Medulla oblongata (tissue), 1 donor: Measurements from ENCODE around the gene FPR1.
A peak's percentile ranks its signal among the peaks of the same experiment; 100 is the strongest.
"Not testable (repeated sequence)": the region's sequence is repeated elsewhere in the genome, so short reads cannot be mapped to it uniquely, and the experiment has no call there.

Source experiments
- DNase-seq: peaks from one replicate; pipeline ENCODE4 v3.0.0-alpha.2; 2015; ENCODE audit errors: extremely low spot score

The FPR1 gene

DNA sequence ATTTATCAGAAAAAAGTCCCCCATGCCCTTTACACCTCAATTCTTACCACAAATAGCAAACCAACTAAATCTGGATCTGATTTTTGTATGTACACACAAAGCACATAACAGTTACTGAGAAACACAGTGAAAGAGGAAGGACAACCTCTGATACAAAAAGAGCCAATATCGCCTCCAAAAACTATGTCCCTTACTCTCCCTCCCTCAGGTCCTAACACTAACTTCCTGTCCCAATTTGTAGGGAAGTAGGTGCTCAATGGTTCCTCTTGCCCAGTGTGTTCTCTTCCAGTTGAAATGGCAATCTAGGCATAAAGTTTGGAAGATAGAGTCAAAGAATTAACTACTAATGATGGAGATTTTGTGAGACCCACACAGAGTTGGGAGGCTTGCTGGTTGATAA lies 27.5 kb upstream of the FPR1 start:
- no peak for DNase-seq

DNA sequence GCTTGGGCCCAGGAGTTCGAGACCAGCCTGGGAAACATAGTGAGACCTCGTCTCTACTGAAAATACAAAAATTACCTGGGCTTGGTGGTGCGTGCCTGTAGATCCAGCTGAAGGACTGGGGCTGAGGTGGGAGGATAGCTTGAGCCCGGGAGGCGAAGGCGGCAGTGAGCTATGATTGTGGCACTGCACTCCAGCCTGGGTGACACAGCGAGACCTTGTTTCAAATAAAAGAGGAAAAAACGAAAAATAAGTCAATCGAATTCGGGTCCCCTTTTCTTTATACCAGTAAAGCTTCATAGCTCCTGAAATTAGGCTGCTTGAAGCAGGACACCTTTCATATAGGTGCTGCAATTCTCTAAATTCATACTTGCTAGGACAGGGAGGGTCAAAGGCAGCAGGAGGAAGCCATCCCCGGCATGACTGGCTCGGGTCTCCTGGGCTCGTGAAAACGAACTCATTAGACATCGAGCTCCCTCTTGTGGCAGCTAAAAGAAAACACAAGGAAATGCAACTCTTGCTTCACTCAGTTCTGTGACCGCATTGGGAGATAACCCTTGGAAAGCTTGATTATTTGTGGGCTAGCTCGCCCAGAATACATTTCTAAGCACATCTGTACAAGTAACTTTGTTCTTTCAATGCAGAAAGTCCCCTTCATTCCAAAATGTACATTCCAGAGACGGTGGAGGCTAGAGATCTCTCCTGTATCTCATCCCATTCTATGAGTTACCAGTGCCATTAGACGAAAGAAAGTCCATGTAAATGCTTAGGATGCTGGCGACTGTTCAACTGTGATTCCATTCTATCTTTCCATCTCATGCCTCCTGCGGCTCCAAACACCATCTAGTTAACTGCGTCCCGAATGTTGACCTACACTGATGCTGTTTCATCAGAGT lies 26.1 kb upstream of the FPR1 start:
- DNase-seq = peak; percentile 96

DNA sequence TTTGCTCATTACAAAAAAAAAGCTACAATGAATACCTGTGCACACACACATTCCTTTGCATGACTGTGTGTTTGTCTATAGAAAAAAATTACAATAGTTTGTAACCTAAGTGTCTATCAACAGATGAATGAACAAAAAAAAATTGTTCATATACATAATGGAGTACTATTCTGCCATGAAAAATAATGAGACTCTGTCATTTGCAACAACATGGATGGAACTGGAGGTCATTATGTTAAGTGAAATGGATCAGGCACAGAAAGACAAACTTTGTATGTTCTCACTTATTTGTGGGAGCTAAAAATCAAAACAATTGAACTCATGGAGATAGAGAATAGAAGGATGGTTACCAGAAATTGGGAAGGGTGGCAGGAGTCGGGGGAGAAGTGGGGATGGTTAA lies 24.9 kb upstream of the FPR1 start:
- DNase-seq = not testable (repeated sequence)

DNA sequence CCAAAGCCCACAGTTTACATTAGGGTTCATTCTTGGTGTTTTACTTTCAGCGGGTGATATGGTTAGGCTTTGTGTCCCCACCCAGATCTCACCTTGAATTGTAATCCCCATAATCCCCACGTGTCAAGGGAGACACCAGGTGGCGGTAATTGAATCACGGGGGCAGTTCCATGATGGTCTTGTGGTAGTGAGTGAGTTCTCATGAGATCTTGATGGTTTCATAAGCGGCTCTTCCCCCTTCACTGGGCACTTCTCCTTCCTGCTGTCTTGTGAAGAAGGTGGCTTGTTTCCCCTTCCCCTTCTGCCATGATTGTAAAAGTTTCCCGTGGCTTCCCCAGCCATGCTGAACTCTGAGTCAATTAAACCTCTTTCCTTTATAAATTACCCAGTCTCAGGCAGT lies 21.3 kb upstream of the FPR1 start:
- DNase-seq = no peak

- peak; percentile 18 for DNase-seq
These were observed 19.9 kb upstream of the FPR1 start for GRCh38 chr19:51771376-51772130.

DNA sequence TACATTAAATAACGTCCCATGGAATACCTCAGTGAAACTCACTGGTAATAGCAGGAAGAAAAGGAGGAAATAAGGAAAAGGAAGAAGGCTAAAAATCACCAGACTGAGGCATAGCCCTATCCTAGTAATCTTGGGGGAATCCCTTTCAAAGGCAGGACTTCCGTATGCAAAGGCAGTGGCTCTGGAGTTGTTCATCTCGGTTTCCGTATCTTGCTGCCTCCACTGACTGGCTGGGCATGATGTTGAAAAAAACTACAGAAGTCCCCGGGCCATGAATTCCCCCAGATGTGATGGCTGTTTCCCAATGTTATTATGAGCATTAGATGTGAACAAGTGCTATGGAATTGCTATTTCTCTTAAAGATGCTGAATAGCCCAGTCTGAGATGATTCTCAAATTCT lies 14.8 kb upstream of the FPR1 start:
- DNase-seq = no peak

- DNase-seq = no peak
These were observed 13.4 kb upstream of the FPR1 start for GRCh38 chr19:51765086-51765485.

- no peak for DNase-seq
These were observed 10.0 kb upstream of the FPR1 start for GRCh38 chr19:51761696-51762095.

GRCh38 chr19:51760697-51761356 lies 9.1 kb upstream of the FPR1 start, which contains the start of gene FPR2:
FPR2 (plus strand) TSS chr19:51761180; CDS start chr19:51768659, 7,479 bp downstream.
- no peak for DNase-seq

DNA sequence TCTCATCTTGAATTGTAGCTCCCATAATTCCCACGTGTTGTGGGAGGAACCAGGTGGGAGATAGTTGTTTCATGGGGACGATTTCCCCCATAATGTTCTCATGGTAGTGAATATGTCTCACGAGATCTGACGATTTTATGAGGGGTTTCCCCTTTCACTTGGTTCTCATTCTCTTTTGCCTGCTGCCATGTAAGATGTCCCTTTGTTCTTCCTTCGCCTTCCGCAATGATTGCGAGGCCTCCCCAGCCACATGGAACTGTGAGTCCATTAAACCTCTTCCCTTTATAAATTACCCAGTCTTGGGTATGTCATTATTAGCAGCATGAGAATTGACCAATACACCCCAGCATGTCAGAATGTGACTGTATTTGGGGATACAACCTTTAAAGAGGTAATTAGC lies 3.9 kb upstream of the FPR1 start:
- no peak for DNase-seq

GRCh38 chr19:51754770-51755169 lies 3.1 kb upstream of the FPR1 start:
- DNase-seq = no peak

DNA sequence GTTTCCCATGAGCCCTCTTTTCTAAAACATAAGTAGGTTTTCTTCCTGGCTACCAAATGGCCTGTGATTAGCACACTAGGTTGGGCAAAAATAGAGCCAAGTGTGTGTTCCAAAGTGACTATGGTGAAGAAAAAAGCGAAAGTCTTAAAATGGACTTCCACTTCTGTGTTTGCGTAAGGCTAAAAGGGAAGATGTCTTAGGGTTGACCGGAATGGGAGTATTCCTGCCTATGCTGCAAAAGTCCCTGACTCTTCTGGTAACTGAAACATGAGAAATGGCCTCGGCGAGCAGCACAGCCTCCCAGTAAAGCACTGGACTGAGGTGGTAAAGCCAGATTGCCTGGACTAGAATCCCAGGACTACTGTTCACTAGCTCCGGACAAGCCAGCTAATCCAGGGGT lies 2.4 kb upstream of the FPR1 start:
- DNase-seq = peak; percentile 78

DNA sequence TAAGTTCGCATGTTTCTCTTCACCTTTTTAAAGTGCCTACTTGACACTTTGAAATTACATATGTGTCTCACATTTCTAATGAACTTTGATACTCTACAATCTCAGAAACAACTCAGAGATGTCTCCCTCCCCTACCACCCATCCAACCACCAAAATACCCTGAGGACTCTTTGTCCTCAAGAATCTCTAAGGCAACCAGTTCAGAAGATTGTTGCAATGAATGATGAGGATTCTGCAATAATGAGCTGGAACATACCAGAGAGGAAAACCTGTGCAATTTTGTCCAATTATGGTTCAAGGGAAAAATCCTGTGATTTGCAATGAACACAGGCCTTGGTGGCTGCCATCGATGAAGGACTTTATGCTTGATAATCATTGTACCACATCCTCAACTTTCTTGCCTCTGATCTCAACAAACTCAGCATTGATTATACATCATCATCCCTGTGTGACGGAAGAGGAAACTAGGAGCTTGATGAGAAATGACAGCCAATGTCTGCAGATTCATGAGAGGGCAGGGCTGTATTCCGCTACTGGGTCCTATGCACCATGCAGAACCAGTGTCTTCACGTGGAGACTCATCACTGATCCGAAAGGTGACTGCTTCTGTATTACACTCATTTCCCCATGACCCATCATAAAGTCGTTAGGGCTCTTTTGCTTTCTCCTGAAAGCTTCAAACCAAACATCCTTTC lies 1.1 kb downstream of the FPR1 start:
- no peak for DNase-seq

DNA sequence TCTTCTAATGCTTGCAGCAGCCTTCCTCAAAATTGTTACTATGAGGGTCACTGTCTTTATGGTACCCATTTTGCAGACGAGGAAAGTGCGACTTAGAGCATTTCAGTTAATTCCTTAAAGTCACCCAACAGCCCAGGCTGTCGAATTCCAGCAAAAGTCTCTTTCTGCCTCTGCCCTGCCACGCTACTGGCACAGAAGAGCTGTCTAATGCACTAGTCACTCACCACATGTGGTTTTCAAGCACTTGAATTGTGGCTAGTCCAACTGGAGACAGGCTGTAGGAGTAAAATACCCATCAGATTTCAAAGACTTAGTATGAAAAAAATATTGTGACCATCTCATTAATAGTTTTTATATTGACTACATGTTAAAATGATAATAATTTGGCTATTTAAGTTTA lies 1.7 kb downstream of the FPR1 start:
- DNase-seq = no peak

GRCh38 chr19:51746731-51747130 lies 4.9 kb downstream of the FPR1 start:
- DNase-seq = no peak

GRCh38 chr19:51743405-51743804 lies 8.3 kb downstream of the FPR1 start:
- no peak for DNase-seq

DNA sequence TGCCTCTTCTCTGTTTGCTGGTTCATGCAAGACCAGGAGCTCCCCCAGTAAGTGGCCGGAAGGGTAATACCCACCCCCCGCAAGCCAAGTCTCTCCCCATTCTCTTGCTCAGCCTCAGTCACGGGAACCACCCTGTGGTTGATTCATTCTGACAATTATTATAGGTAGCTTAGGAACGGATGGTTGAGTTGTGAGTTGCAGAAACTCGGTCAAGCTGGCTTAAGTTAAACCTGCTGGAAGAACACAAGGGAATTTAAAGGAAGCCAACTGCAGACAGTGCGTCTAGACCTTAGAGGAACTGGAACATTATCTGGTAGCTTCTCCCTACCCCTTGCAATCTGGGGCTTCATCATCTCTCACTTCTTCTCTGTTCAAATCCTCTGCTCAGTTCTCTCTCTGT lies 8.9 kb downstream of the FPR1 start:
- DNase-seq = peak; percentile 21

DNA sequence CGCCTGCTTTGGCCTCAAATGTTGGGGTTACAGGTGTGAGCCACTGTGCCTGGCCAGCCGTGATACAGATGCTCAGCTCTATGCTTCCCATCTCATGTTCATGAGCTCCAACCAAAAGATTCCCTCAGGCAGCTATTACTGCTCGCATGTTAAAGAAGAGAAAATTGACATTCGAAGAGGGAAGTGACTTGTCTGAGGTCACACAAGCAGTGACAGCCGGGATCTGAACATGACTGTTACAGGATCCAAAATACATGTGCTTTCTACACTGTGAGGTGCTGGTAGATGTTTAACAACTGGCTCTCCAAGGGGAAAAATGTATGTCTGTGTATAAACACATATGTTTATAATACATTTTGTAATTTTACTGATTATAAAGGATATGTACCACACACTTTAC lies 11.3 kb downstream of the FPR1 start:
- no peak for DNase-seq

GRCh38 chr19:51739466-51740213 lies 12.0 kb downstream of the FPR1 start:
- DNase-seq = no peak

GRCh38 chr19:51738523-51738922 lies 13.2 kb downstream of the FPR1 start:
- DNase-seq = not testable (repeated sequence)

DNA sequence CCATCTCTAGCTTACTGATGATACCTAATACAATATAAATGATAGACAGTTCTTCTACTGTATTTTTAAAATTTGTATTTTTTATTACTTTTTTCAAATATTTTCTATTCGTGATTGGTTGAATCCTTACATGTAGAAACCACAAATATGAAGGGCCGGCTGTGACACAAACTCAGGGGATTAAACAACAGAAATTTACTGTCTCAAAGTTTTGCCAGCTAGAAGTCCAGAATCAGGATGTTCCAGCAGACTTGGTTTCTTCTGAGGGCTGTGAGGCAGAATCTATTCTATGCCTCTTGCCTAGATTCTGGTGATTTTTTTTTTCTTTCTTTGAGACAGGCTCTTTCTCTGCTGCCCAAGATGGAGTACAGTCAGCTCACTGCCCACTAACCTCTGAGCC lies 13.8 kb downstream of the FPR1 start:
- no peak for DNase-seq
